Testis (tissue), 3 donors: ENCODE measurements around the gene ADTRP. TPM values are rescaled to one million over a fixed set of nuclear protein-coding genes. Genes with fewer than 3 reads are reported as not detected.
A peak's percentile ranks its signal among the peaks of the same experiment; 100 is the strongest.

ENCODE experiments used
- DNase-seq: peaks from one replicate; pipeline ENCODE4 v3.0.0-alpha.2; 2019
- H3K27ac ChIP-seq, 2 donors: fragments of 200-600 bp; sonication (generic); one replicate each; pipeline ENCODE4 v1.5.1; 2019
- H3K27me3 ChIP-seq: fragments of 200-600 bp; sonication (generic); one replicate; pipeline ENCODE4 v1.5.1; 2019
- H3K36me3 ChIP-seq: fragments of 200-600 bp; sonication (generic); one replicate; pipeline ENCODE4 v1.5.1; 2017; ENCODE audit warnings: low read depth; ENCODE audit errors: missing control alignments
- H3K4me1 ChIP-seq: fragments of 200-600 bp; sonication (generic); one replicate; pipeline ENCODE4 v1.5.1; 2019
- H3K4me3 ChIP-seq, 2 donors: fragments of 200-600 bp; sonication (generic); one replicate each; pipeline ENCODE4 v1.5.1; 2017 to 2019
- H3K9me3 ChIP-seq: fragments of 200-600 bp; sonication (generic); one replicate; pipeline ENCODE4 v1.5.1; 2017
- CTCF ChIP-seq, 3 experiments: fragments of 450-650 bp in 2 of 3; fragments of 200-600 bp in 1 of 3; sonication (generic) in 1 of 3; IDR thresholded peaks; one replicate each; pipeline ENCODE4 v1.5.1; 2016 to 2019; ENCODE audit warnings: antibody characterized with exemption in 3 of 3, mild to moderate bottlenecking in 2 of 3, moderate library complexity in 1 of 3
- POLR2A ChIP-seq: fragments of 450-650 bp; IDR thresholded peaks from one replicate; pipeline ENCODE4 v1.6.1; 2017; ENCODE audit warnings: antibody characterized with exemption, mild to moderate bottlenecking, moderate library complexity
- WGBS, 2 donors: methylation state at CpG; one replicate each; pipeline ENCODE4 v1.1.5; 2018; 5-methylcytosine and 5-hydroxymethylcytosine counted together
- intact Hi-C: fragments of 100-400 bp; cut with DNase I; formaldehyde crosslinking; loops from one replicate; pipeline ENCODE4 v1.15.1; 2023; ENCODE audit warnings: low total_unique reads
- polyA plus RNA-seq: library from polyadenylated mRNA; stranded (reverse); fragments of 350-450 nt; fragmentation: Illumina TruSeq; extraction: RNeasy Lipid Tissue Mini Kit (QIAGEN cat#74804); gene quantifications from one replicate; pipeline ENCODE4 v1.2.3, GENCODE V29; 2014; ENCODE audit warnings: low read depth, low replicate concordance; ENCODE audit not compliant: insufficient read depth
- total RNA-seq, 2 donors: library from RNA; depleted of rRNA; stranded (reverse); fragments of >200 nt; gene quantifications; one replicate each; pipeline ENCODE4 v1.2.3, GENCODE V29; 2016

The ADTRP gene
- total and polyA plus RNA-seq, 3 donors from 2014 or later = 8.3 to 49.6 (median 21.3) TPM

DNA sequence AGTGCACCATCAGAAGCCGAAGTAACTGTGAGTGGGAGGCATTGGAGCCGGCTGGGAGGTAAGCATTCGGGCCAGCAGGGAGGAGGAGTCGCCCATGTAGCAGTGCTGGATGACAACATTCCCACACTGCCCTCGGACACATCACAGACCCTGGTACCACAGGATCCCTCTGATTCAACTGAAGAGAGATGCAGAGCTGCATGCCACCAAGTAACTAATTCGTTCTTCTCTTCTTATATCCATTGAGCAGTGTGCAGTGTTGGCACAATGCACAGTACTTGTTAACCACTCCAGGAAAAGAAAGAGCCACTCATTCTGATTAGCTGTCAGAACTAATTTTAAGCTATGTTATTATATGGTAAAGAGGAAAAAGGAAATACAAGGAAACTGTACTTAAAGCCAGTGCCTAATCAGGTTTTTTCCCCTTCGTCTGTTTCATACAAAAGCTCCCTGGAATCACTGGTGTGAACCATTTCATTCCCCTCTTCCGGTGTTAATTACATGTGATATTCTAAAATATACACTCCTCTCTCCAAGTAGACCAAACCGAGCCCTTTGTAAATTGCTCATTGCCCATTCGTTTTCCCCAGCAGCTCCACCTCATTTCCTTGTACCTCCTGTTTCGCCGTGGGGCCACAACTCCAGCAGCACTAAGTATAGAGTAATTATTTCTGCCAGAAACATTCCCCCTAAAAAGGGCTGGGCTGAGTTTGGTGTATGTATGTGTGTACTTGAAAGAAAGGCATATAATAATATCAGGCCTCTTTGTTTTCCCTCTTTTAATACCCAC lies 32.4 kb upstream of the ADTRP start:
- intact Hi-C loops = no loop called here

GRCh38 chr6:11810039-11810541 lies 31.5 kb upstream of the ADTRP start:
- H3K4me3 ChIP-seq = no peak overlapping the region
- TF ChIP-seq POLR2A (no peak), CTCF (IDR thresholded peaks at IDR 0.05) (no peak)
- no peaks in the 10 kb centered on the region for H3K27me3 ChIP-seq
- no peaks in the 10 kb centered on the region for H3K9me3 ChIP-seq
- H3K36me3 ChIP-seq = no peaks in the 10 kb centered on the region
- H3K4me1 ChIP-seq = peaks cover 20% of the 10 kb centered on the region
- 15 to 47% methylated on average over 1 of the region's 1 CpG for WGBS, 2 donors
- peak; percentile 94 for DNase-seq
- H3K27ac ChIP-seq = peak overlapping the region; percentile 40 to 77
- intact Hi-C loops = no loop called here

More for the DNA sequence above, 32.4 kb upstream of the ADTRP start:
- H3K27me3 ChIP-seq = no peaks in the 10 kb centered on the region
- H3K4me3 ChIP-seq = no peak overlapping the region
- WGBS, 2 donors = 56 to 79% methylated on average over 12 of the region's 12 CpGs
- peak; percentile 85 for DNase-seq
- no peaks in the 10 kb centered on the region for H3K9me3 ChIP-seq
- H3K36me3 ChIP-seq = no peaks in the 10 kb centered on the region
- TF ChIP-seq CTCF (IDR thresholded peaks at IDR 0.05) = no peak
- no peak for TF ChIP-seq POLR2A
- H3K27ac ChIP-seq = peak overlapping the region; percentile 40 to 77
- H3K4me1 ChIP-seq = peaks cover 20% of the 10 kb centered on the region

DNA sequence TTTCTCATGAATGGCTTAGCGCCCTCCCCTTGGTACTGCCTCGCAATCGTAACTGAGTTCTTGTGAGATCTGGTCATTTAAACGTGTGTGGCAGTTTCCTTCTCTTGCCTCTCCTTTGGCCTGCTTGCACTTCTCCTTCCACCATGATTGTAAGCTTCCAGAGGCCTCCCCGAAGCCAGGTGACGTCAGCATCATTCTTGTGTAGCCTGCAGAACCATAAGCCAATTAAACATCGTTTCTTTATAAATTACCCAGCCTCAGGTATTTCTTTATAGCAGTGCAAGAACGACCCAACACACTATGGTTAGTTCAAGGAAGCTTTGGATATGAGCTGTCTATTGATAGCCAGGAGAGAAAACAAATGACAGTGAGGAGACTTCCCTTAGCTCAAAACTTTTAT lies 29.5 kb upstream of the ADTRP start:
- no peaks in the 10 kb centered on the region for H3K36me3 ChIP-seq
- TF ChIP-seq POLR2A (no peak), CTCF (IDR thresholded peaks at IDR 0.05) (no peak)
- H3K27me3 ChIP-seq = no peaks in the 10 kb centered on the region
- peaks cover 20% of the 10 kb centered on the region for H3K4me1 ChIP-seq
- intact Hi-C loops = no loop called here
- no peak for DNase-seq
- no peak overlapping the region for H3K27ac ChIP-seq
- no peaks in the 10 kb centered on the region for H3K9me3 ChIP-seq
- 93% methylated on average over 8 of the region's 8 CpGs for WGBS, 2 donors
- H3K4me3 ChIP-seq = no peak overlapping the region

DNA sequence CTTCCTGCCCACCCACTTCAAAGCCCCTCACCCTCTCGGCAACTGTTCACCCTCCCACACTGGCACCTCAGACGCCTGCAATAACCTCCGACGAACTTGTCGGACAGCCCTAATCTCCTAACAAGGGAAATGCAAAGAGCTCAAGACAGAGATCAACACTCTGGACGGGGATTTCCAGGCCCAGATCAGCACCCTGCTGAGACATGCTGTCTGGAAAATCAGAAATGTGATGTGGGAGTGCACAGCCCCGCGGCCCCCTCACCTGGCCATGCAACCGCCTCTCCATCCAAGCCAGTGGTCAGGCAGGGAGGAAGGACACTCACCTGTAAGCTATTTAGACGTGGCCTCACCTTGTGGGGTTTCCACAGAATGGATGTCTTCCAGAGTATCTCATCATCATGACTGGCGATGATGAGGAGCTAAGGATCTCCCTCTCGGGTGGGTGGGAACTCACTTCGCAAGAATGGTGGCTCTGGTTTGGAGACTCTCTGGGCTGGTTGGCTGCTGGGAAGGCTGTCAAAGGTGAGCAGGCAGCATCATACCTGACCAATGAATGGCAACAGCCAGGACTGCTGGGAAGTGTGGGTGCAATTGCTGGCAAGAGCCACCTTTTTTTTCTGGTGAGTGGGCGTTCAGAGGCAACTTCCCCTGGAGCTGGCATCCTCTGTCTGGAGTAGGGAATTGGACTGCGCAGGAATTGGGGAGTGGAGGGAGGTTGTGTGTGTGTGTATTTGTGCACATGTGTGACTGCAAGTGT lies 28.1 kb upstream of the ADTRP start:
- DNase-seq = no peak
- Histone ChIP-seq H3K4me3 (no peak overlapping the region), H3K9me3 (no peaks in the 10 kb centered on the region), H3K4me1 (peaks cover 20% of the 10 kb centered on the region), H3K36me3 (no peaks in the 10 kb centered on the region), H3K27ac (no peak overlapping the region), H3K27me3 (no peaks in the 10 kb centered on the region)
- WGBS, 2 donors = 80 to 92% methylated on average over 12 to 15 of the region's 15 CpGs
- intact Hi-C loops = no loop called here
- TF ChIP-seq CTCF (IDR thresholded peaks at IDR 0.05) (no peak), POLR2A (no peak)
